GM23338 (cell line): ENCODE measurements around the gene CXCL12. TPM values are rescaled to one million over a fixed set of nuclear protein-coding genes. Genes with fewer than 3 reads are reported as not detected.

Source experiments
- ATAC-seq: fragments of 200-7000 bp; cut with Tn5 transposase; 3 replicates; pipeline ENCODE4 v1.9.1; 2020
- DNase-seq: peaks from one replicate; pipeline ENCODE4 v3.0.0-alpha.2; 2015; ENCODE audit warnings: low spot score
- H2AFZ ChIP-seq: fragments of 200-600 bp; sonication (generic); 2 replicates; pipeline ENCODE4 v1.8.0; 2016; ENCODE audit warnings: antibody characterized with exemption, mild to moderate bottlenecking, moderate library complexity
- H3F3A ChIP-seq: fragments of 200-600 bp; sonication (generic); replicated peaks from 2 replicates; pipeline ENCODE4 v1.8.0; 2017; ENCODE audit warnings: antibody characterized with exemption, mixed run types, low read depth
- H3K27ac ChIP-seq: fragments of 200-600 bp; sonication (generic); 2 replicates; pipeline ENCODE4 v1.6.1; 2016; ENCODE audit warnings: low read depth
- H3K27me3 ChIP-seq: fragments of 200-600 bp; sonication (generic); 2 replicates; pipeline ENCODE4 v1.8.0; 2016; ENCODE audit warnings: mild to moderate bottlenecking, mixed run types, moderate library complexity; ENCODE audit not compliant: insufficient read depth
- H3K36me3 ChIP-seq: fragments of 200-600 bp; sonication (generic); 2 replicates; pipeline ENCODE4 v1.8.0; 2016; ENCODE audit warnings: mild to moderate bottlenecking; ENCODE audit not compliant: insufficient read depth
- H3K4me1 ChIP-seq: fragments of 200-600 bp; sonication (generic); 2 replicates; pipeline ENCODE4 v1.8.0; 2016; ENCODE audit warnings: mild to moderate bottlenecking, moderate library complexity; ENCODE audit not compliant: insufficient read depth
- H3K4me2 ChIP-seq: fragments of 200-600 bp; sonication (generic); 2 replicates; pipeline ENCODE4 v1.7.1; 2017; ENCODE audit warnings: mixed run types
- H3K4me3 ChIP-seq: fragments of 200-600 bp; sonication (generic); 2 replicates; pipeline ENCODE4 v1.6.1; 2016; ENCODE audit warnings: mixed run types
- H3K79me2 ChIP-seq: fragments of 200-600 bp; sonication (generic); replicated peaks from 2 replicates; pipeline ENCODE4 v1.8.0; 2017; ENCODE audit warnings: mild to moderate bottlenecking; ENCODE audit not compliant: insufficient read depth
- H3K9me2 ChIP-seq: fragments of 200-600 bp; sonication (generic); 2 replicates; pipeline ENCODE4 v1.8.0; 2017; ENCODE audit not compliant: insufficient read depth
- H4K20me1 ChIP-seq: fragments of 200-600 bp; sonication (generic); replicated peaks from 2 replicates; pipeline ENCODE4 v1.8.0; 2017; ENCODE audit warnings: mild to moderate bottlenecking; ENCODE audit not compliant: insufficient read depth
- H3K27ac Mint-ChIP-seq: 2 replicates; pipeline ENCODE4 v1.8.0; 2020; ENCODE audit warnings: inconsistent platforms, mild to moderate bottlenecking, moderate library complexity, mixed read lengths
- H3K27me3 Mint-ChIP-seq: 3 replicates; pipeline ENCODE4 v1.8.0; 2022; ENCODE audit warnings: low read depth, mild to moderate bottlenecking, moderate library complexity, mixed read lengths, inconsistent platforms; ENCODE audit not compliant: insufficient read depth, poor library complexity
- H3K36me3 Mint-ChIP-seq: 3 replicates; pipeline ENCODE4 v1.8.0; 2021; ENCODE audit warnings: low read depth, mild to moderate bottlenecking, inconsistent platforms, moderate library complexity, mixed read lengths
- H3K4me1 Mint-ChIP-seq: 3 replicates; pipeline ENCODE4 v1.8.0; 2020; ENCODE audit warnings: mild to moderate bottlenecking, inconsistent platforms, mixed read lengths
- H3K4me3 Mint-ChIP-seq: 3 replicates; pipeline ENCODE4 v1.8.0; 2021; ENCODE audit warnings: moderate library complexity, mild to moderate bottlenecking, inconsistent platforms, mixed read lengths
- H3K9me3 Mint-ChIP-seq: 3 replicates; pipeline ENCODE4 v1.8.0; 2020; ENCODE audit warnings: moderate library complexity, mild to moderate bottlenecking, inconsistent platforms, mixed read lengths
- CREB1 ChIP-seq: fragments of 250-450 bp; sonication (Bioruptor Pico); IDR thresholded peaks from 2 replicates; pipeline ENCODE4 v1.5.0; 2020; ENCODE audit warnings: low read depth, mild to moderate bottlenecking, moderate library complexity
- CTCF ChIP-seq, 2 experiments: fragments of 200-600 bp in 1 of 2; sonication (generic) in 1 of 2; conservative IDR thresholded peaks; 2 replicates each; pipeline versions ENCODE4 v1.5.1 to v1.6.1; 2016 to 2017; ENCODE audit warnings: antibody characterized with exemption in 2 of 2, low read depth in 2 of 2, mild to moderate bottlenecking in 2 of 2, moderate library complexity in 1 of 2
- ETS1 ChIP-seq: IDR thresholded peaks from 2 replicates; pipeline ENCODE4 v1.6.1; 2016; ENCODE audit warnings: antibody characterized with exemption
- EZH2phosphoT487 ChIP-seq: fragments of 200-600 bp; sonication (generic); IDR thresholded peaks from one replicate; pipeline ENCODE4 v1.8.1; 2018; ENCODE audit warnings: antibody characterized with exemption; ENCODE audit not compliant: unreplicated experiment
- NANOG ChIP-seq: IDR thresholded peaks from 2 replicates; pipeline ENCODE4 v1.6.1; 2016; ENCODE audit warnings: antibody characterized with exemption, borderline replicate concordance
- POLR2AphosphoS5 ChIP-seq: IDR thresholded peaks from 2 replicates; pipeline ENCODE4 v1.6.1; 2016; ENCODE audit warnings: antibody characterized with exemption, low read depth
- REST ChIP-seq: IDR thresholded peaks from one replicate; pipeline ENCODE4 v1.6.1; 2018; ENCODE audit warnings: antibody characterized with exemption; ENCODE audit not compliant: unreplicated experiment
- STAT1 ChIP-seq: IDR thresholded peaks from one replicate; pipeline ENCODE4 v1.6.1; 2016; ENCODE audit warnings: antibody characterized with exemption; ENCODE audit not compliant: unreplicated experiment
- ZNF114 ChIP-seq: fragments of 250-450 bp; sonication (Bioruptor Pico); IDR thresholded peaks from 2 replicates; pipeline ENCODE4 v1.5.0; 2020; ENCODE audit warnings: mild to moderate bottlenecking, moderate library complexity
- ZNF331 ChIP-seq: fragments of 250-450 bp; sonication (Bioruptor Pico); IDR thresholded peaks from 2 replicates; pipeline ENCODE4 v1.5.0; 2020; ENCODE audit warnings: low read depth, mild to moderate bottlenecking, moderate library complexity
- ZNF462 ChIP-seq: fragments of 250-450 bp; sonication (Bioruptor Pico); IDR thresholded peaks from 2 replicates; pipeline ENCODE4 v1.5.0; 2020; ENCODE audit warnings: mild to moderate bottlenecking, moderate library complexity
- polyA plus RNA-seq: library from polyadenylated mRNA; unstranded; fragments of >200 nt; fragmentation: Nextera tagmentation; extraction: Ambion mirVana; gene quantifications from 2 replicates; pipeline ENCODE4 v1.2.1, GENCODE V29; 2016
- total RNA-seq: library from RNA; depleted of rRNA; stranded (reverse); fragments of >200 nt; shearing (Covaris generic); gene quantifications from 2 replicates; pipeline ENCODE4 v1.2.3, GENCODE V29; 2014

The CXCL12 gene
- total and polyA plus RNA-seq, 2 experiments from 2014 or later = 53.8 to 58.5 TPM

GRCh38 chr10:44341886-44342285 lies 43.0 kb downstream of the CXCL12 start:
- Mint-ChIP-seq H3K36me3 (peaks cover 11% of the 10 kb centered on the region), H3K4me1 (peaks cover 35% of the 10 kb centered on the region; the same call in 2 of the 3 replicates), H3K9me3 (peaks cover 7% of the 10 kb centered on the region), H3K4me3 (no peak overlapping the region), H3K27me3 (peaks cover 12% of the 10 kb centered on the region), H3K27ac (no peak overlapping the region)
- Histone ChIP-seq H3K4me2 (no peak overlapping the region), H3K4me1 (peaks cover 10% of the 10 kb centered on the region), H4K20me1 (no peaks in the 10 kb centered on the region), H3K27me3 (no peaks in the 10 kb centered on the region), H3K36me3 (no peaks in the 10 kb centered on the region), H2AFZ (no peak overlapping the region), H3K79me2 (no peaks in the 10 kb centered on the region), H3K9me2 (peaks cover 8% of the 10 kb centered on the region), H3K27ac (no peak overlapping the region), H3F3A (no peaks in the 10 kb centered on the region), H3K4me3 (no peak overlapping the region)
- no peak for ATAC-seq
- no peak for DNase-seq
- TF ChIP-seq CTCF (conservative IDR thresholded peaks at IDR 0.05; ENCODE audit: low read depth in 2 of 2) = no peak
- no peak for TF ChIP-seq REST
- no peak for TF ChIP-seq STAT1
- no peak for TF ChIP-seq ZNF462 (CRISPR knock-in tag)
- no peak for TF ChIP-seq ZNF114 (CRISPR knock-in tag)
- TF ChIP-seq POLR2AphosphoS5 = no peak
- TF ChIP-seq CREB1 = no peak
- no peak for TF ChIP-seq ZNF331 (CRISPR knock-in tag)
- no peak for TF ChIP-seq EZH2phosphoT487
- no peak for TF ChIP-seq NANOG
- TF ChIP-seq ETS1 = no peak
